Ishikawa (cell line): ENCODE measurements around the gene SVBP.

ENCODE experiments used
- EP300 ChIP-seq: IDR thresholded peaks from 2 replicates; pipeline ENCODE4 v1.6.1; 2012; ENCODE audit warnings: borderline replicate concordance
- MAX ChIP-seq: IDR thresholded peaks from 2 replicates; pipeline ENCODE4 v1.6.1; 2012
- RAD21 ChIP-seq: IDR thresholded peaks from 2 replicates; pipeline ENCODE4 v1.6.1; 2012; ENCODE audit warnings: low read depth
- TAF1 ChIP-seq: IDR thresholded peaks from 2 replicates; pipeline ENCODE4 v1.6.1; 2012; ENCODE audit warnings: low read depth, mild to moderate bottlenecking

GRCh38 chr1:42852608-42852980 is 35.4 kb upstream of the SVBP start:
- no peak for TF ChIP-seq RAD21
- no peak for TF ChIP-seq MAX
- TF ChIP-seq TAF1, result no peak
- no peak for TF ChIP-seq EP300
